ENCODE data around the gene NTM.

Gene NTM

GRCh38 chr11:132254906-132255305 is 884.5 kb downstream of the NTM start:
- DNase-seq = no peak

GRCh38 chr11:132256528-132257279 is 886.3 kb downstream of the NTM start:
- DNase-seq = no peak

GRCh38 chr11:132257871-132258270 is 887.5 kb downstream of the NTM start:
- no peak for DNase-seq

DNA sequence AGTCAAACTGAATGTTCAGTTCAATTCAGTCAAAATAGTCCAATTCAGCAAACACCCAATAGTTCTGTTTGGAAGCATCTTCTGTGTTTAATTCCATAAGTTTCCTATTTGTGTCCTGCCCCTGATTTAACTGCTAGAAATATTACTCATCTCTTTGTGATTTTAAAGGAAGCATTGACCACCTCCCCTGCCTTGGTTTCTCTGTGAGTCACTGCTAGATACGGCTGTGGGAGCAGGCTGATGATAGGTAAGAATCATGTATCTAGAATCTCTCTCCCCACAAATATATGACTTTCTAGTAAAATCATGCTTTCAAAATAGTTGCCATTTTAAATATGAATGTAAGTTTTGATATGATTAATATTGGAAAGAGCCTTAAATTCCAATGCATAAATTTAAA is 888.5 kb downstream of the NTM start:
- DNase-seq = no peak

DNA sequence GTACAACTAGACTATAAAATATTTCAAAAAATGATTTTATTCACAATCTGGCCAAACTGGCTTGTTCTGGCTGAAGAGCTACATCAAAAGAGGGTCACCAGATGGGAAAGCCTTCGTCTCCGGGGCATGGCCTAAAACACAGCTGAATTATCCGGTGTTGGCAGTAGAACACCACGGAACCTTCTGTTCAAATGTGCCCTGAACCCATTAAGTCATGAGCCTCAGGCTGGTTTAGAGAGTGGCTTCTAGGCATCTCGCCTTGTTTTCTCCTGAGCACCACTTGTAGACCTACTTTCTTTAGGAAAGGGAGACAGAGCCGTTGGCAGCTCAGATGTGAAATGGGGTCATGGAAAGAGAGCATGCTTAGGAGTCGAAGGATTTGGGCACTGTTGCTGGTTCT is 890.2 kb downstream of the NTM start:
- no peak for DNase-seq

DNA sequence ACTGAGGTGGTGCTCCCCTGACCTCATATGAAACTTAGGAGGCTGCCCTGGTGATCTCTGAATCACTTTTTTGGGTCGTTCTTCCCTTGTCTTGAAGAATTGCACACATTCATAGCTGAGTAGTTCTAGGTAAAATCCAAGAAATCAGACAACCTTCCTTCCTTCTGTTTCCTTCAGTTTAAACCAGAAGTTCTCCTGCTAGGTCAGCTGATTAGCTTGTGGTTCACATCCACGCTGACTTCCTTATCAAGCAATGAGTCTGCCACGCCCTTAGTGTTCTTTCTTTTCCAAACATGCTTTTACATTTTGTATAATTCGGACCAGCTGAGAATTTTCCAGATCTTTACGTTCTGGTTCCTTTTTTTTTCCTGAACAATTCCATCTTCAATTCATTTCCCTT is 892.8 kb downstream of the NTM start:
- DNase-seq = no peak

GRCh38 chr11:132263875-132264274 is 893.5 kb downstream of the NTM start:
- DNase-seq = no peak

GRCh38 chr11:132264616-132265015 is 894.2 kb downstream of the NTM start:
- DNase-seq = no peak

GRCh38 chr11:132278801-132279574 is 908.6 kb downstream of the NTM start:
- peak; percentile 82 for DNase-seq

DNA sequence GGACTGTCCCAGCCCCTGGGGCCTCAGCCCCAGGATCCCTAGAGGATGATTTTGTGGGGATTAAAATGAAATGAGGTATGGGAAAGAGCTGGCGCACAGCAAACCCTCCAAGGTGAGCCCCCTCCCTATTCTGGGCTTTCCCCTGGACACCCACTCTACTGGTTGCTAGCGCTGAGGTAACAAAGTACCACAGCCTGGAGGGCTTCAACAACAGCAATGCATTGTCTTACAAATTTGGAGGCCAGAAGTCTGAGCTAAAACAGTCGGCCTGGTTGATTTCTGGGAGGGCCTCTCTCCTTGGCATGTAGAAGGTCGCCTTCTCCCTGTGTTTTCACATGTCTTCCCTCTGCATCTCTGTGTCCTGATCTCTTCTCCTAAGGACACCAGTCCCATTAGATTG is 913.6 kb downstream of the NTM start:
- DNase-seq = no peak

- no peak for DNase-seq
These were observed 914.2 kb downstream of the NTM start for GRCh38 chr11:132284611-132285010.

- DNase-seq = no peak
These were observed 915.2 kb downstream of the NTM start for GRCh38 chr11:132285631-132286030.

- no peak for DNase-seq
These were observed 915.7 kb downstream of the NTM start for GRCh38 chr11:132286106-132286505.

DNA sequence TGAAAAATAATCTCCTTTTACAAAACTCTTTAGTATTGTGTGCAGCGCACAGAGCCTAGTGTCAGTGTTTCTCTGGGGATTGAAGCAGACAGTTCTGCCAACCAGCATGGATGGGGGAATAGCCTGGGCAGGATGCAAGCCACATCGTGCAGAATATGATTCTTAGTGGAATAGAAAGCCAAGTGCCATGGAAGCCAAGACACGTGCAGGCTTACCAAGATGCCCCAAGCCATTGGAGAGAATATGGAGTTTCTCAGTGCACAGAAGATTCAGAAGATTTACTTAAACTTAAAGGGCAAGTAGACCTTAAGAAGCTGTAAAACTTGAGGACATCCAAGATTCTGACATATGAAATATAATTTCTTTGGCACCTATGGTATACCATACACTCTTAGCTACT is 917.6 kb downstream of the NTM start:
- DNase-seq = no peak

GRCh38 chr11:132289590-132290256 is 919.3 kb downstream of the NTM start:
- DNase-seq = no peak

DNA sequence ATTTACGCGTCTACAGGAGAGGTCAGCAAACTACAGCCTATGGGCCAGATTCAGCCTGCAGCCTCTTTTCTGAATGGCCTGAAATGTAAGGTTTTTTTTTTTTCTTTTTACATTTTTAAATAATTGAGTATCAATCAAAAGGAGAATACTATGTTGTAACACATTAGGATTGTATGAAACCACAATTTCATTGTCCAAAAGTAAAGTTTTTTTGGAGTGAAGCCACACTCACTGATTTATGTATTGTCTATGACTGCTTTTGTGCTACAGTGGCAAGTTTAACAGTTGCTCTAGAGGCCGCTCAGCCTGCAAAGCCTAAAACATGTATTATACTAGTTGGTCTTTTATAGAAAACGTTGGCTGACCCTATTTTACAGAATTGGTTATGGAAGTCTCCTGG is 923.2 kb downstream of the NTM start:
- DNase-seq = no peak

- DNase-seq = no peak
These were observed 926.7 kb downstream of the NTM start for GRCh38 chr11:132296946-132297610.

GRCh38 chr11:132298357-132298756 is 927.9 kb downstream of the NTM start:
- DNase-seq = no peak

GRCh38 chr11:132300283-132300682 is 929.9 kb downstream of the NTM start:
- DNase-seq = peak; percentile 41

GRCh38 chr11:132301465-132301864 is 931.0 kb downstream of the NTM start:
- DNase-seq = no peak

GRCh38 chr11:132301900-132302299 is 931.5 kb downstream of the NTM start:
- DNase-seq = no peak

DNA sequence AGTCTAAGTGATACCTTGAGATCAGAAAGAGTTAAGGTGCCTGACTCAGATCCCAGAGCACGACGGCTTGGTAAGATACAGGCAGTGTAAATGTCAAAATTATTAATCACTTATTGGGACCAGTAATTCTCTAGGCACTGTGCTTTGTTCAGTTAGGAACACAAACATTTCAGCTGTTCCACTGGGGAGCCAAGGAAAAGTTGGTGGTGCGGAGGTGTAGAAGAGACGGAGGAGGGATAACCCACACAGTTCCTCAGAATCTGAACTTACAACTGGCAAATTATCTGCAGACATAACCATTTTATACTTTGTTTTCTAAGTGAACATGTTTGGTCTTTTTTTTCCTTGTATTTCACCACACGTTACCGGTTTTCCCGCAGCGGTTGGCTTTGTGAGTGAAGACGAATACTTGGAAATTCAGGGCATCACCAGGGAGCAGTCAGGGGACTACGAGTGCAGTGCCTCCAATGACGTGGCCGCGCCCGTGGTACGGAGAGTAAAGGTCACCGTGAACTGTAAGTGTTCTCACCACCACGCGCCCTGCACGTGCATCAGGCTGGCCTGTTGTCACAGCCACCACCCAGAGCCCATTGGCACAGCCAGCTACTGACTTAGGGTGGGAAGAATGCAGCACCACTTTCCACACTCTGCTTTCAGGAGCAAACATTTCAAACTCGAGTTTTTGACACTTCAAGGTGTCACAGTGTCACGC is 937.0 kb downstream of the NTM start:
- DNase-seq = no peak

All from NCI-H510A treated with DMSO at 0.1 percent for 48 hours (cell line).